AG08396 (cell line): ENCODE data around the gene IL12RB1.
A peak's percentile ranks its signal among the peaks of the same experiment; 100 is the strongest.
"Not testable (repeated sequence)": the region's sequence is repeated elsewhere in the genome, so short reads cannot be mapped to it uniquely, and the experiment has no call there.

Source experiments
- DNase-seq: peaks from one replicate; pipeline ENCODE4 v3.0.0; 2012; ENCODE audit warnings: low spot score, mixed read lengths

Gene IL12RB1

GRCh38 chr19:18046059-18046718 lies 40.5 kb downstream of the IL12RB1 start:
- DNase-seq = peak; percentile 66

GRCh38 chr19:18045307-18046050 lies 41.3 kb downstream of the IL12RB1 start:
- no peak for DNase-seq

GRCh38 chr19:18044825-18045304 lies 41.9 kb downstream of the IL12RB1 start:
- DNase-seq = peak; percentile 69

- no peak for DNase-seq
Observed at GRCh38 chr19:18043676-18044075, 43.1 kb downstream of the IL12RB1 start.

- DNase-seq = no peak
Observed at GRCh38 chr19:18041054-18041453, 45.7 kb downstream of the IL12RB1 start.

GRCh38 chr19:18032102-18032501 lies 54.6 kb downstream of the IL12RB1 start:
- DNase-seq = not testable (repeated sequence)

GRCh38 chr19:18031401-18031800 lies 55.3 kb downstream of the IL12RB1 start:
- DNase-seq = not testable (repeated sequence)

- no peak for DNase-seq
Observed at GRCh38 chr19:18029617-18030338, 57.0 kb downstream of the IL12RB1 start.

- no peak for DNase-seq
Observed at GRCh38 chr19:18027151-18027550, 59.6 kb downstream of the IL12RB1 start.

GRCh38 chr19:18023622-18024251 lies 63.0 kb downstream of the IL12RB1 start:
- DNase-seq = no peak

GRCh38 chr19:18021121-18021755 lies 65.5 kb downstream of the IL12RB1 start:
- peak; percentile 85 for DNase-seq

GRCh38 chr19:18020212-18021085 lies 66.3 kb downstream of the IL12RB1 start:
- DNase-seq = peak; percentile 73

- DNase-seq = no peak
Observed at GRCh38 chr19:18017275-18018083, 69.3 kb downstream of the IL12RB1 start.

- DNase-seq = no peak
Observed at GRCh38 chr19:18016209-18016910, 70.4 kb downstream of the IL12RB1 start.

GRCh38 chr19:18014197-18014596 lies 72.5 kb downstream of the IL12RB1 start:
- no peak for DNase-seq

GRCh38 chr19:18013210-18014111 lies 73.3 kb downstream of the IL12RB1 start:
- DNase-seq = no peak

GRCh38 chr19:18010149-18010548 lies 76.6 kb downstream of the IL12RB1 start:
- DNase-seq = no peak

GRCh38 chr19:18009412-18010066 lies 77.2 kb downstream of the IL12RB1 start:
- DNase-seq = no peak
